Head of caudate nucleus (tissue), 42 donors: Measurements from ENCODE around the gene RAB27A.
"Not testable (repeated sequence)": the region's sequence is repeated elsewhere in the genome, so short reads cannot be mapped to it uniquely, and the experiment has no call there.

Experiments
- DNase-seq, 42 donors: peaks; one replicate each; pipeline versions ENCODE4 v3.0.0 to v3.0.0-alpha.2; 2020 to 2021; ENCODE audit warnings: mixed read lengths in 7 of 42
- intact Hi-C: fragments of 100-400 bp; cut with DNase I; formaldehyde crosslinking; loops from one replicate; pipeline ENCODE4 v1.15.0; 2022

RAB27A gene

GRCh38 chr15:55255714-55256113, 33.9 kb downstream of the RAB27A start:
- DNase-seq = no peak
- intact Hi-C loops = no loop called here

- no peak for DNase-seq
- intact Hi-C loops = no loop called here
Observed at GRCh38 chr15:55254916-55255679, 34.5 kb downstream of the RAB27A start.

- intact Hi-C loops = no loop called here
- no peak for DNase-seq
Observed at GRCh38 chr15:55253580-55253979, 36.0 kb downstream of the RAB27A start.

- intact Hi-C loops, DNase-seq: not testable (repeated sequence)
Observed at GRCh38 chr15:55252201-55252600, 37.4 kb downstream of the RAB27A start.

GRCh38 chr15:55250941-55251340, 38.7 kb downstream of the RAB27A start:
- intact Hi-C loops = no loop called here
- no peak for DNase-seq

GRCh38 chr15:55250392-55250791, 39.2 kb downstream of the RAB27A start:
- intact Hi-C loops = no loop called here
- DNase-seq = no peak

- intact Hi-C loops, DNase-seq: not testable (repeated sequence)
Observed at GRCh38 chr15:55249885-55250284, 39.7 kb downstream of the RAB27A start.

GRCh38 chr15:55248895-55249294, 40.7 kb downstream of the RAB27A start:
- DNase-seq = no peak
- intact Hi-C loops = no loop called here

GRCh38 chr15:55247766-55248427, 41.7 kb downstream of the RAB27A start:
- intact Hi-C loops = no loop called here
- DNase-seq = no peak

GRCh38 chr15:55247311-55247710, 42.3 kb downstream of the RAB27A start:
- intact Hi-C loops = no loop called here
- no peak for DNase-seq

GRCh38 chr15:55246567-55246966, 43.0 kb downstream of the RAB27A start:
- intact Hi-C loops = no loop called here
- DNase-seq = no peak

- DNase-seq = no peak
- intact Hi-C loops = no loop called here
Observed at GRCh38 chr15:55245059-55245458, 44.6 kb downstream of the RAB27A start.

- intact Hi-C loops = no loop called here
- DNase-seq = no peak
Observed at GRCh38 chr15:55241891-55242290, 47.7 kb downstream of the RAB27A start.

GRCh38 chr15:55241186-55241585, 48.4 kb downstream of the RAB27A start:
- no peak for DNase-seq
- intact Hi-C loops = no loop called here

- DNase-seq = no peak
- intact Hi-C loops = no loop called here
Observed at GRCh38 chr15:55240125-55240760, 49.4 kb downstream of the RAB27A start.

GRCh38 chr15:55239440-55240124, 50.0 kb downstream of the RAB27A start:
- intact Hi-C loops = no loop called here
- no peak for DNase-seq

- intact Hi-C loops = no loop called here
- no peak for DNase-seq
Observed at GRCh38 chr15:55238877-55239276, 50.7 kb downstream of the RAB27A start.

GRCh38 chr15:55237219-55238130, 52.1 kb downstream of the RAB27A start:
- intact Hi-C loops = no loop called here
- DNase-seq = no peak

- intact Hi-C loops = no loop called here
- DNase-seq = no peak
Observed at GRCh38 chr15:55235546-55236036, 54.0 kb downstream of the RAB27A start.
